Glomerular visceral epithelial cell (primary cell): ENCODE measurements around the gene LGI1.
A peak's percentile ranks its signal among the peaks of the same experiment; 100 is the strongest.

Experiments
- DNase-seq: peaks from one replicate; pipeline ENCODE4 v3.0.0-alpha.2; 2016; ENCODE audit errors: extremely low spot score

LGI1 gene

DNA sequence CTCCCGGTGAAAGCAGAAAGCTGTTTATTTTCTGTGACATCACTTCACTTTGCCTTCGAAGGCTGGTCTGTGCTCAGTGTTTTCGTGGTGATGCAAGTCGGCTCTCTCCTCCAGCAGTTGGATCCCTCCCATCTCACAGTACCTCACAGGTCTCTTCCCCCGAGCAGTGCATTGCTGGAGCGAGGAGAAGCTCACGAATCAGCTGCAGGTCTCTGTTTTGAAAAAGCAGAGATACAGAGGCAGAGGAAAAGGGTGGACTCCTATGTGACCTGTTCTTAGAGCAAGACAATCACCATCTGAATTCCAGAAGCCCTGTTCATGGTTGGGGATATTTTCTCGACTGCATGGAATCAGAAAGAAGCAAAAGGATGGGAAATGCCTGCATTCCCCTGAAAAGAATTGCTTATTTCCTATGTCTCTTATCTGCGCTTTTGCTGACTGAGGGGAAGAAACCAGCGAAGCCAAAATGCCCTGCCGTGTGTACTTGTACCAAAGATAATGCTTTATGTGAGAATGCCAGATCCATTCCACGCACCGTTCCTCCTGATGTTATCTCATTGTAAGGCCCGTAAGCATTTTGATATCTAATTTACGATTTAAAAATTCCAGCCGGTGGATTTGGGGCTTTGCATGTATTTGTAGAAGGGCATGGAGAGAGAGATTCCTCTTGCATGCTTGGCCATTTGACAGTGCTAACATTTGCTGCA lies at the start of gene LGI1:
Gene LGI1 (plus strand): TSS at position 136 of the 707 bp plus-strand sequence. CDS start 209 bp downstream, at position 345.
- DNase-seq, result no peak

DNA sequence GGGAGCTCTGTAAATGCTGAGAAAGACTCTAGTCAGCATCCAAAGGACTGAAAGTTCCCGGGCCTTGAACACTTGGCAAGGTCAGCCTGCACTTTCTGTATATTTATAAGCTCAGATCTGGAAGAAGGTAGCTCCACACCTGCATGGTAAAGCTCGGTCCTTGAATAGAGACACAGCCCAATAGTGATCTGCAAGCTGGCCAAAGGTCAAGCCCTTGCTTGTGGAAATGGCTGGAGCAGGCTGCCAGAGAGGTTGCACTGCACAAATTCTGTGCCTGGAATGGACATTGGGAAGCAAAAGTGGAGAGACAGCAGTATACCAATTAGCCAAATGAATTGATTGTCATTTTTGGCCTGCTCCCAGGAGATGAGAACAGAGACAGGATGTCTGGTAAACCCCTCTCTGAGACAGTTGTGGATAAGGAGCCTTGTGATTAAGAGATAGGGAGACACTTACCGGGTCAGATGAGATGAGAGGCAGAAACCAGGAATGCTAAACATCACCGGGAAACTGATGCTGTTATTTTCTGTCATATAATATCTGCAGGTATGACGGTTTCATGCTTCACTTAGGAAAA lies 47.3 kb upstream of the LGI1 start:
- DNase-seq, result no peak

DNA sequence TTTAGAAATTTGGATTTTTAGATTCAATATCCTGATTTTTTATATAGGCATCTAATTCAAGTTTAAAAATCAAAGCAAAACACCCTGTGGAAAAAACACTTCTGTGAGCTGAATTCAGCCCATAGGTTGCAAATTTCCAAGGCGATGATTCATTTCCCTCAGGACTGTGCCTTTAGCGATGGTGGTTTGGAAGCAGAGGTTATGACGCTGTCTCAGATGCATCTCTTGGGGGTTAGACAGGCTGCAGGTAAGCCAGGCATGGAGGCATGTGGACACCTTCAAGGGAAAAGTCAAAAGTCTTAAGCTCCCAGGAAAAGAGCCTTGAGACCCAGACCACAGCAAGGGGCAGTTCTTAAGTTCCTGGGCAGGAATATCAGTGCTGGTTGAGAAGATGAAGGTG lies 45.8 kb upstream of the LGI1 start:
- peak; percentile 7 for DNase-seq

DNA sequence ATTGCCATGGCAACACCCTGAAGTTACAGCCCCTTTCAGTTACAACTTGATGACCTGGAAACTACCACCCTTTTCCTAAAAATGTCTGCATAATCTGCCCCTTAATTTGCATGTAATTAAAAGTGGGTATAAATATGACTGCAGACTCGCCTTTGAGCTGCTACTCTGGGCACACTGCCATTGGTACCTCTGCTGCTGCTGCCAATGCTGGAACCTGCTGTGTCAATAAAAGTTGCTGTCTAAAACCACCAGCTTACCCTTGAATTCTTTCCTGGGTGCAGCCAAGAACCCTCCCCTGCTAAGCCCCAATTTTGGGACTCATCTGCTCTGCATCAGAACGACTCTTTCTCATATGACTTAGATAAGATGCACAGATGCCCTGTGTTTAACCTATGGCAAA lies 45.1 kb upstream of the LGI1 start:
- no peak for DNase-seq

DNA sequence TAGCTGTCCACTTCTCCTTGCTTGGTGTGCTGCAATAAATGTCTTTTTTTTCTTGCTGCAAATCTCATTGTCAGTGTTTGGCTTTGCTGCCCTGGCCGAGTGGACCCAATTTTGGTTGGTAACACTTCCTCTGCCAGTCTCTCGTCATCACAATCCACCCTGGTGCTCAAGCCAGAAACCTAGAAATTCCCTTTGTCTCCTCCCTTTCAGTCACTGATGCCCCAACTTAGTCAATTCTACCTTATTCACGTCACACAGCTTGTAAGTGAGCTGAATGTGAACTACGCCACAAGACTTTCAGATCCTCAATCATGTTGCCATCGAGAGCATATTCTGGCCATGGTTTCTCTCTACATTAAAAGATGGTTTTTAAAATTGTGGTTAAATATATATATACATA lies 42.4 kb upstream of the LGI1 start:
- no peak for DNase-seq

DNA sequence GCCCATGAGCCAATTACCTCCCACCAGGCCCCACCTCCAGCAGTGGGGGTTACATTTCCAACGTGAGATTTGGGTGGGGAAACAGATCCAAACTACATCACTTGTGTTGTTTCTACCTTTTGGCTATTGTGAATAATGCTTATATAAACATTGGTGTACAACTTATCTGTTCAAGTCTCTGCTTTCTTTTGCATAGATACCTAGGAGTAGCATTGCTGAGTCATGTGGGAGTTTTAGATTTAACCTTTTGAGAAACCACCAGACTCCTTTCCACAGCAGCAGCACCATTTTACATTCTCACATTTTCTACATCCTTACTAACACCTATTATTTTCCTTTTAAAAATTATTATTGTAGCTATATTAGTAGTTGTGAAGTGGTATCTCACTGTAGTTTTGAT lies 41.0 kb upstream of the LGI1 start:
- no peak for DNase-seq

DNA sequence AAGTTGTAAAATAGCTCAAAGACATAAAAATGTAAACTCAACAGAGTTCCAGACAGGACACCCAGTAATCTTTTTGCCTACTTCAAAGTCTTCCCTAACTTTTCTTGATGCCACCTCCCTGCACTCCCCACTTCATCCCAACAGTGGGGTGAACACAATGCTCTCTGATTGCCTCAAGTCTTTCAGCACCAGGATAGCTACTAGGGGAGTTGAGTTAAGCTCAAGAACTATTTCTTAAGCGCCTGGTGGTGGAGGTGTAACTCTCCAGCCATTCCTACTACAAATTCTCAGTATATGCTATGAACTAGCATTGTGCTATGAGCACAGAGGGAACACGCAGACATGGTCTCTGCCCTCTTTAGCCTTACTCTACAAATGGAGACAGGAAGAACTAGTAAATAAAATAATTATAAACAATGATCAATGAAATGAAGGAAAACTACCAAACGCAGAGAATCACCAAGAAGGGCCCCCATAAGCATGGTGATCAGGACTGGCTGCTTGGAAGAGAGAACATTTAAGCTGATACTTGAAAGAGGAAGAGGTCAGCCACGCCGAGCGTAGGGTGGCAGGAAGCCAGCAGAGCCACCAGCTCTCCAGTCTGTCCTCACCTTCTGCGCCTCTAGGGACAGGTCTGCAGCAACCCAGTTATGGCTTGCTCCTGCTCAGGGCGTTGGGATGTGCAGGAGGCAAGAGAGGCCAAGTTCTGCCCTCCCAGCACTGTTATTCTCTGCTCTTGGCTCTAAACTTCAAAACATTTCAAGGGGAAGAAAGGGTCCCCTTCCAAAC lies 38.6 kb upstream of the LGI1 start:
- DNase-seq, result no peak

DNA sequence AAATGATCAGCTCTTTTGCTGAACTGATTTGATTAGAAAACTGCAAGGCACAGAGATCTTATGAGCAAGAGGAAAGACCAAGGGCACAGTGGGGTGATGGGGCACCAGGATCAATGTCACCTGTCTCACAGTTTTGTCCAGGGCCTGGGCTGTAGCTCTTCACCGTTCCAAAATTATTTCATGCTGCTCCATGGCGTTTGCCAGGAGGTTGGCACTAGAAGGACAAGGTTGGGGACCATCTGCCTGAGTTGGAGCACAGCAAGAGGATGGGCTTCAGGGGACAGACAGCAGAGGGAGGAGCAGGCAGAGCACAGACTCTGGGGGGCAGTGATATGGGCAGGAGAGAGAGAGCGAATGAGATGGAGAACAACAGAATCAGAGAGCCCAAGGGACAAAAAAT lies 37.8 kb upstream of the LGI1 start:
- no peak for DNase-seq

DNA sequence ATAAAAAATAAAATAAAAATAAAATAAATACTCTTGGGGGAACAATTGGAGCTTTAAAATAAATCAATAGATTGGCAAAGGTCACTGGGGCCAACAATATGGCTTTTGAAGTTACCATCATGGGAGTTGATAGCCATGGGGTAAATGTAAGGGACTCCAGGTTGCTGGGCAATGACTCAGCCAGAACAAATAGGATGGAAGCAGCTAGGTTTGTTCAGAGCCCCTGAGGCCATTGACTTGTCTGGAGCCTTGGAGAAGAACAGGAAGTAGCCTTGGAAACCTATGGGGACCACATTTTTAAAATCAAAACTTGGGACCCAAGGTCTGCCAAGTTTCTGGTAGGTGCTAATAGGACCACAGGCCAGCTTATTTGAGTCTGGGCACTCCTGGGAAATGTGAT lies 35.2 kb upstream of the LGI1 start:
- DNase-seq, result no peak

DNA sequence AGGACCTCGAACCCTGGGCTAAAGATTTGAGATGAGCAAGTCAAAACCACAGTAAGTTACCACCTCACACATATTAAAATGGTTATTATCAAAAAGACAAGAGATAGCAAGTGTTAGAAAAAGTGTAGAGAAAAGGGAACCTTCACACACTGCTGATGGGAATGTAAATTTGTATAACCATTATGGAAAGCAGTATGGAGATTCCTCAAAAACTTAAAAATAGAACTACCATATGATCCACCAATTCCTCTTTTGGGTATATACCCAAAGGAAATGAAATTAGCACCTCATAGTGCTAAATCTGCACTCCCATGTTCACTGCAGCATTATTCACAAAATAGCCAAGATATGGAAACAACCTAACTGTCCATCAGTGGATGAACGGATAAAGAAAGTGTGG lies 34.6 kb upstream of the LGI1 start:
- DNase-seq, result no peak

DNA sequence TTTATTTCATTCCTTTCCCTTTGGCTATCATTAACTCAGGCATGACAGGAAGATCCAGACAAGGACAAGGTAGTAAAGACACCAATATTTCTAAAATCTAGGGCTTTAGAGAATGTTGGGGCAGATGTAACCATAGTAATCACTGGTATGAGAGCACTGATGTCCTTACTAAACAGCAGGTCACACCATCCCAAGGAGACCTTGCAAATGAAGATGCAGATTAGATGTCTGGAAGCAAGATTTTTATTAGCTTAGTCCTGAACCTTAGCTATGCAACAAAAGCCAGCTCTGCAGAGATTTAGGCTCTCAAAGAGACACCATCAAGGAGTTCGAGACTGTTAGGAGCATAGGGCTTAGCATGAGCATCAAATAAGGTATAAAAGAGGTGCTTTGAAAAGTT lies 31.7 kb upstream of the LGI1 start:
- DNase-seq, result no peak

DNA sequence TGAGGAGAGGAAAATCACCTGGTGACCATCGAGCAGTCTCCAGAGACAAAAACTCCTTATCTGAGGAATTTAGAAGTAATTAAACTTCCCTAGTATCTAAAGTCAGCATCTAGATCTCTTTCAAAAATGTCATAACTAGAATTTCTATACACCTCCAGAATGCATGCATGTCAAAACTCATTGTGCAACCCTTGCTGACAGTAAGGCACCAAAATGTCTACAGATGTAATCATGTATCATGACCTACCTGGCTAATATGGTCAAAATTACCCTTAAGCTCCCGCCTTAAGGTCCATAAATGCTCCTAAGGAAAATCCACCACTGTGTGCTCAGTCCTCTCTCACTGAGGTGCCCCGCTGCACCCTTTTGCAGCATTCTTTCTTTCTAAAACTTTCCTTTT lies 16.4 kb upstream of the LGI1 start:
- no peak for DNase-seq

DNA sequence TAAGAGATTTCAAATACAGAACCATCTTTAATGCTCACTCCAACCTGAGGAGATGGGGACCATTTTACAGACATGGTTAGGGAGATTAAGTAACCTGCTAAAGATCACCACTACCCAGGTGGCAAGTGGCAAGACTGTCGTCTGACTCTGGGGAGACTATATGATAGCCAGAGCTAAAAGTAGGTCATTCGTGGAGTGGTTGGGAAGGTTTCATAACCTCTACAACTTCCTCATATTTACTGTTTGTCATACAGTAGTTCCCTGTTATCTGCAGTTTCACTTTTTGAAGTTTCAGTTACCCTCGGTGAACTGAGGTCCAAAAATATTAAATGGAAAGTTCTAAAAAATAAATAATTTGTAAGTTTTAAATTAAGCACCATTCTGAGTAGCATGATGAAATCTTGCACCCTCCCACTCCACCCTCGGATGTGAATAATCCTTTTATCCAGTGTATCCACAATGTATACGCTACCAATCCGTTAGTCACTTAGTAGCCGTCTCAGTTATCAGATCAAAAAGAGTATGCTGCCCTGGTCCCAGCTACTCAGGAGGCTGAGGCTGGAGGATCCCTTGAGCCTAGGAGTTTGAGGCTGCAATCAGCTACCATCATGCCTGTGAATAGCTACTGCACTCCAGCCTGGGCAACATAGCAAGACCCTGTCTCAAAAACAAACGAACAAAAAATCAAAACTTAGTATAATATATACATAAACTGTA lies 14.9 kb upstream of the LGI1 start:
- no peak for DNase-seq

DNA sequence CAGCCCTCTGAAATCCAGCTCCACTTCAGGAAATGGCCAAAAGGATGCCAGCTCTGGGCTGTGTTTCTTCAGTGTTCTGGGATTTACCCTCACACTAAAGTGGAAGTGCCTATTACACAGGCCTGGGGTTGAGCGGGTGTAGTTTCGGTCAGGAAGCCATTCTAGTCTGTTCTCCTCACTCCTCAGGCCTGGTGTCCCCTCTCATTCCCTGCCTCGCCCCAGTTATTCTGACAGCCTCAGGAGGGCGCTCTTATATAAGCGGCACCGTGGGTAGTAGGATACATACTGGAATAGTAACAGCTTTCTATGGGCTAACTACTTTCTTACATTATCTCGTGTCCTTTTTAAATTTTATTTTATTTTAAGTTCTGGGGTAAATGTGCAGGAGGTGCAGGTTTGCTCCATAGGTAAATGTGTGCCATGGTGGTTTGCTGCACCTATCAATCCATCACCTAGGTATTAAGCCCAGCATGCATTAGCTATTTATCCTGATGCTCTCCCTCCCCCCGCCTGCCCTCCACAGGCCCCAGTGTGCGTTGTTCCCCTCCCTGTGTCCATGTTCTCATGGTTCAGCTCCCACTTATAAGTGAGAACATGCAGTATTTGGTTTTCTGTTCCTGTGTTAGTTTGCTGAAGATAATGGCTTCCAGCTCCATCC lies 12.2 kb upstream of the LGI1 start:
- DNase-seq, result peak; percentile 36

DNA sequence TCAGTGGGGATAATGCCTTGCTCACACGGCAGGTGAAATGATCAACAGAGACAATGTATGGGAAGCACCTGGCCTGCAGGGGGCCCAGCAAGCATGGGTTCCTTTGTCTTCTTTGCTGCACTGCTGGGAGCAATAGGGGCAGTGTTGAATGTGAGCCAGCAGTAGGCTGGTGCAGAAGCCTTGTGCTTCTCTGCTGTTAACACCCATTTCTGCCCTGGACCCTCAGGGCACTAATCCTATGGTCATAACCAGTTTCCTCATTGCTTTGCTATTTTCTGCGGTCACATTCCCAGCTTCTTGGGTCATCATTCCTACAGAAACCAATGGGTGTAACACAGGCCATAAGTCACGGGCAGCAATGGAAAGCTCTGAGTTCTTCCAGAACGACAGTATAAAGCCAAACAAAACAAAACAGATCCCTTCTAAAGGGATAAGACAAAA lies 10.9 kb upstream of the LGI1 start:
- peak; percentile 99 for DNase-seq

DNA sequence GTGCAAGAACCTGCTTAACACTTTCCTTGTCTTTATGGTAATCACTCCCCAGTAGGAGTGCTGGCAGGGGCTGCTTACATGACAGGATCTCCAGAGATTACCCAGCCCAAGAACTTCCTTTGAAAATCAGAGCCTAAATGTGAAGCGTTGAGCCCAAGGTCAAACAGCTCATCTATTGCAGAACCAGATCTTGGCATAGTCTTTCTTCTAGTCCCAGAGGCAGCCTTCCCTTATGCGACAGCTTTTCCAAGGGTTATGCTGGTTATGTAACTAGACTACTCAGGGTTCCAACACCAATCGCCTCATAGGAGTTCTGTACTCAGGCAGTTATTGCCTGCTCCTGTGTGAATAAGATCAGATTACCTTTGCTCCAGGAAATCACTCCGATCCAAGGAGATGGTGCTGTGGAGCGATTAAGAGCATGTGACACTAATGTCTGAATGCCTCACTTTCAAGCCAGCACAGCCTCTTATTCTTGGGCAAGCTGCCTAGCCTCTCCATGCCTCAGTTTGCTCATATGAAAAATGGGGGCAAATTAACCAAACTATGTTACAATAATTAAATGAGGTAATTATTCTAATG lies 8.4 kb upstream of the LGI1 start:
- no peak for DNase-seq

DNA sequence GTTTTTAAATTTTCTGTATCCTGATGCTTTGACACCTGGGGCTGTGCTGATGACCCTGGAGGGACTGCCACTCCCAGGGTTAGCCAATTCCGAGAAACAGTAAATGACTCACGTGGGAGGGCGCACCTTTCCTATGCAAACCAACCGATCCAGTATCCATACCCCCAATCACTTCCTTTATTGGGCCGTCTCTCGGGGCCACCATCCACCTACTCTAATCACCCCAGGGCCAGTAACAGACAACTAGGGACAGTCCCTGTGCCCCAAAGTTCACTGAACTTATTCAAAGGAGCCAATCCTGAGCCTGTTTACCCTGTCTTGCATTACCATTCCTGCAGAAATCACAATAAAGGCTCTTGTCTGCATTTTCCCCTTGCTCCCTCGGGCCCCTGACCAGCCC lies 6.6 kb upstream of the LGI1 start:
- no peak for DNase-seq

DNA sequence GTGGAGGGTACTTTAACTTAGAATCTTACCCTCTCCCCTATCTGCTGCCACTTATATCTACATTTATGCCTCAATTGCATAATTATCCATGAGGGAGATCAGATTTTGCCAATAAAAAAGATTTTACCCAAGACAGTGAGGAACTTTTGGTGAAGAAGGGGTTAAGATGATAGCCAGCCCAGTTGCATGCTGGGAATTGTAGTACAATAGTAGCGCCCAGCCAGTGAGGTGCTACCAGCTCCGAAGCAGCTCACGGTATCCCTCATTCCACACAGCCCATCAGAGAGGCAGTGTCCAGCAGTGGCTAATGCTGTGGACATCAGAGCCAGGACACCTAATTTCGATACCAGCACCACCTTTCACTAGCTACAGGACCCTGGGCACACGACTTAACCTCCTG lies 5.9 kb upstream of the LGI1 start:
- peak; percentile 20 for DNase-seq

DNA sequence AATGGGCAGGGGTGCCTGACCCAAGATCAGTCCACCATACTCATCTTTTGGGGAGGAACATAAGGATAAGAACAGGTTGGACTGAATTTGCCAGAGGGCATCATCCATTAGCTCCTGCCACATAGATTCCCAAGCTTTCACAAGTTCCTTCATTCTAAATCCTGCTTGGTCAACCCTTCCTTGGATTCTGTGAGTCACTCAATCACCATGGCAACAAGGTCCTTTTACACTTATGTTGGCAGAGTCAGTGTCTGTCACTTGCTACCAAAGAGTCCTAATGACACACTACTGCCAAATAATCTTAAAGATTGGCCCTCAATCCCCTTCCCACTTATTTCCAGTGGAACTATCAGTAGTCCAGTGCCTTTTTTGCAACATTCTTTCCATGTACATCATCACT lies 5.0 kb upstream of the LGI1 start:
- peak; percentile 62 for DNase-seq

DNA sequence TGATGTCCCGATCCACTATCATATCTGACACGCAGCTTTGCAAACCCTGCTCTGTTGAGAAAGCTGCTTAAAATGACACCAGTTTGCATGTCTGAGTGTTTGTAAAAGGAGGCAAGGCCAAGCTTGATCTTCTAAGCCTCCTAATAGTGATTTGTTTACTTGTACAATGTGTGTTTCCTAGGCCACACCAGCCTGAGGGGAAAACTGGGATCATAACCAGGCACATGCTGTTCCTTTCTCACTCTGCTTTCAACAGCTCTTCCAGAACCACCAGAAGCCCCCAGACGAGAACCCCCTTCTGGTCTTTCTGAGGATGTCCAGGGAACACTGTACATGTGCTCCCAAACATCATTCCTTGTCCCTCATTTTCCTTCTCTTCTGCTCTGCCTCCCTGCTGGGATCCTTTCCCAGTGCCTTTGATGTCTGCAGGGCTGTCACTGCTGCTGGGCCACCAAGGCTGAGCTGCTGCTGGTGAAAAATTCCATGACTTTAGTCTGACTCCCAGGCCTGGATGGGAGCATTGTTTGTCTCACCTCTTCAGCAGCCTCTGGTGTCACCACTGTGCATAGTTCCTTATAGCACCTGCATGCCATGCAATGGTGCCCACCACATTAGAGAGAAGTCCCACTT lies 4.0 kb upstream of the LGI1 start:
- DNase-seq, result no peak

DNA sequence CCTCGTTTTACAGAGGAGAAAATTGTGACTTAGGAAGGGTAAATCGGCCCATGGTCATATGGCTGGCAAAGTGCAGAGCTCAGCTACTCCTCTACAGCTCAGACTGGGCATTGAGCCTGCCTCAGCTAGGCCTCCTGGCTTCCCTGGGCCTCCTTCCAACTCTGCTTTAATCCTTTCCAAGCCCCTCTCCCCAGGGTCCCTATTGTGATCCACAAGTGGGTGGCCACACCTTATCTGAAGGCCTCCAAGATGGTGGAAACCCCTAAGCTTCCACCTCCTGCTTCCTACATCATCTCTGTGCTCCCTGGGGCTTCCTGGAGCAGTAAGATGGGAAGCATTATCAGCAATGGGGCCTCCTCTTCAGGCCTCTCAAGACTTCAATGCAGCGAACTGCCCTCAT lies 3.0 kb upstream of the LGI1 start:
- no peak for DNase-seq
